Ectodermal cell (in vitro differentiated cells): ENCODE results near the gene NR5A1.

ENCODE experiments used
- H3K27ac ChIP-seq: 2 replicates; pipeline ENCODE4 v1.7.0; 2013; ENCODE audit warnings: mild to moderate bottlenecking, low read depth, low read length; ENCODE audit not compliant: insufficient read depth, poor library complexity, severe bottlenecking
- H3K27me3 ChIP-seq: 2 replicates; pipeline ENCODE4 v1.7.0; 2013; ENCODE audit warnings: mild to moderate bottlenecking, low read length; ENCODE audit not compliant: insufficient read depth, control insufficient read depth, poor library complexity, severe bottlenecking
- H3K36me3 ChIP-seq: one replicate; pipeline ENCODE4 v1.7.0; 2013; ENCODE audit warnings: low read length; ENCODE audit not compliant: control insufficient read depth, insufficient read depth
- H3K4me1 ChIP-seq: one replicate; pipeline ENCODE4 v1.7.0; 2013; ENCODE audit warnings: low read length; ENCODE audit not compliant: control insufficient read depth, insufficient read depth
- H3K4me3 ChIP-seq: 2 replicates; pipeline ENCODE4 v1.7.0; 2013; ENCODE audit warnings: low read depth, low read length, control low read depth; ENCODE audit not compliant: insufficient read depth
- H3K9me3 ChIP-seq: 2 replicates; pipeline ENCODE4 v1.7.0; 2013; ENCODE audit warnings: mild to moderate bottlenecking, low read length, moderate library complexity; ENCODE audit not compliant: control insufficient read depth
- WGBS, 2 experiments: methylation state at CpG; one replicate each; pipeline ENCODE4 v1.1.7; 2013; ENCODE audit warnings: missing lambda C conversion rate in 2 of 2; 5-methylcytosine and 5-hydroxymethylcytosine counted together

Gene NR5A1

GRCh38 chr9:124447297-124447661, 59.9 kb downstream of the NR5A1 start:
- WGBS, 2 experiments = 83 to 84% methylated on average over 4 of the region's 4 CpGs
- H3K4me3 ChIP-seq = no peak overlapping the region
- peaks cover 20% of the 10 kb centered on the region for H3K27me3 ChIP-seq
- no peak overlapping the region for H3K27ac ChIP-seq
- H3K9me3 ChIP-seq = no peaks in the 10 kb centered on the region
- no peaks in the 10 kb centered on the region for H3K36me3 ChIP-seq
- H3K4me1 ChIP-seq = peaks cover 9% of the 10 kb centered on the region

GRCh38 chr9:124444166-124444565, 63.0 kb downstream of the NR5A1 start:
- H3K9me3 ChIP-seq = no peaks in the 10 kb centered on the region
- WGBS, 2 experiments = 90 to 95% methylated on average over 3 of the region's 3 CpGs
- no peak overlapping the region for H3K27ac ChIP-seq
- no peaks in the 10 kb centered on the region for H3K27me3 ChIP-seq
- no peak overlapping the region for H3K4me3 ChIP-seq
- H3K36me3 ChIP-seq = no peaks in the 10 kb centered on the region
- H3K4me1 ChIP-seq = no peaks in the 10 kb centered on the region

GRCh38 chr9:124443625-124444024, 63.6 kb downstream of the NR5A1 start:
- 92 to 93% methylated on average over 2 of the region's 2 CpGs for WGBS, 2 experiments
- no peak overlapping the region for H3K27ac ChIP-seq
- H3K4me3 ChIP-seq = no peak overlapping the region
- no peaks in the 10 kb centered on the region for H3K27me3 ChIP-seq
- no peaks in the 10 kb centered on the region for H3K4me1 ChIP-seq
- H3K9me3 ChIP-seq = no peaks in the 10 kb centered on the region
- H3K36me3 ChIP-seq = no peaks in the 10 kb centered on the region

GRCh38 chr9:124442826-124443225, 64.4 kb downstream of the NR5A1 start:
- Histone ChIP-seq H3K27me3 (no peaks in the 10 kb centered on the region), H3K4me3 (no peak overlapping the region), H3K36me3 (no peaks in the 10 kb centered on the region), H3K9me3 (no peaks in the 10 kb centered on the region), H3K27ac (no peak overlapping the region), H3K4me1 (no peaks in the 10 kb centered on the region)
- 87 to 92% methylated on average over 3 of the region's 3 CpGs for WGBS, 2 experiments

- Histone ChIP-seq H3K27me3 (no peaks in the 10 kb centered on the region), H3K9me3 (no peaks in the 10 kb centered on the region), H3K4me3 (no peak overlapping the region), H3K36me3 (no peaks in the 10 kb centered on the region), H3K27ac (no peak overlapping the region), H3K4me1 (no peaks in the 10 kb centered on the region)
Measured at GRCh38 chr9:124442379-124442778, 64.8 kb downstream of the NR5A1 start.

- no peak overlapping the region for H3K27ac ChIP-seq
- no peaks in the 10 kb centered on the region for H3K27me3 ChIP-seq
- H3K36me3 ChIP-seq = no peaks in the 10 kb centered on the region
- H3K4me1 ChIP-seq = no peaks in the 10 kb centered on the region
- WGBS, 2 experiments = 92 to 93% methylated on average over 16 of the region's 16 CpGs
- no peaks in the 10 kb centered on the region for H3K9me3 ChIP-seq
- no peak overlapping the region for H3K4me3 ChIP-seq
Measured at GRCh38 chr9:124441291-124441690, 65.9 kb downstream of the NR5A1 start.

GRCh38 chr9:124440786-124441185, 66.4 kb downstream of the NR5A1 start:
- no peaks in the 10 kb centered on the region for H3K27me3 ChIP-seq
- no peaks in the 10 kb centered on the region for H3K36me3 ChIP-seq
- no peak overlapping the region for H3K27ac ChIP-seq
- H3K4me3 ChIP-seq = no peak overlapping the region
- no peaks in the 10 kb centered on the region for H3K4me1 ChIP-seq
- H3K9me3 ChIP-seq = no peaks in the 10 kb centered on the region
- WGBS, 2 experiments = 91 to 93% methylated on average over 10 of the region's 10 CpGs

GRCh38 chr9:124439686-124440243, 67.4 kb downstream of the NR5A1 start:
- H3K4me3 ChIP-seq = no peak overlapping the region
- WGBS, 2 experiments = 80 to 86% methylated on average over 6 of the region's 6 CpGs
- no peak overlapping the region for H3K27ac ChIP-seq
- H3K4me1 ChIP-seq = no peaks in the 10 kb centered on the region
- no peaks in the 10 kb centered on the region for H3K9me3 ChIP-seq
- no peaks in the 10 kb centered on the region for H3K27me3 ChIP-seq
- no peaks in the 10 kb centered on the region for H3K36me3 ChIP-seq

- Histone ChIP-seq H3K9me3 (no peaks in the 10 kb centered on the region), H3K27ac (no peak overlapping the region), H3K27me3 (no peaks in the 10 kb centered on the region), H3K4me3 (no peak overlapping the region), H3K4me1 (no peaks in the 10 kb centered on the region), H3K36me3 (no peaks in the 10 kb centered on the region)
- 81 to 91% methylated on average over 1 of the region's 1 CpG for WGBS, 2 experiments
Measured at GRCh38 chr9:124439086-124439485, 68.1 kb downstream of the NR5A1 start.

GRCh38 chr9:124438091-124438490, 69.1 kb downstream of the NR5A1 start:
- 91 to 94% methylated on average over 9 of the region's 9 CpGs for WGBS, 2 experiments
- no peak overlapping the region for H3K4me3 ChIP-seq
- no peaks in the 10 kb centered on the region for H3K36me3 ChIP-seq

GRCh38 chr9:124437086-124437485, 70.1 kb downstream of the NR5A1 start:
- Histone ChIP-seq H3K9me3 (no peaks in the 10 kb centered on the region), H3K4me3 (no peak overlapping the region), H3K27me3 (no peaks in the 10 kb centered on the region), H3K27ac (no peak overlapping the region), H3K36me3 (no peaks in the 10 kb centered on the region), H3K4me1 (no peaks in the 10 kb centered on the region)
- 93% methylated on average over 3 of the region's 3 CpGs for WGBS, 2 experiments

More at GRCh38 chr9:124438091-124438490, 69.1 kb downstream of the NR5A1 start:
- Histone ChIP-seq H3K9me3 (no peaks in the 10 kb centered on the region), H3K4me1 (no peaks in the 10 kb centered on the region), H3K27me3 (no peaks in the 10 kb centered on the region), H3K27ac (no peak overlapping the region)
